ENCODE data around the gene MYH9.

DNA sequence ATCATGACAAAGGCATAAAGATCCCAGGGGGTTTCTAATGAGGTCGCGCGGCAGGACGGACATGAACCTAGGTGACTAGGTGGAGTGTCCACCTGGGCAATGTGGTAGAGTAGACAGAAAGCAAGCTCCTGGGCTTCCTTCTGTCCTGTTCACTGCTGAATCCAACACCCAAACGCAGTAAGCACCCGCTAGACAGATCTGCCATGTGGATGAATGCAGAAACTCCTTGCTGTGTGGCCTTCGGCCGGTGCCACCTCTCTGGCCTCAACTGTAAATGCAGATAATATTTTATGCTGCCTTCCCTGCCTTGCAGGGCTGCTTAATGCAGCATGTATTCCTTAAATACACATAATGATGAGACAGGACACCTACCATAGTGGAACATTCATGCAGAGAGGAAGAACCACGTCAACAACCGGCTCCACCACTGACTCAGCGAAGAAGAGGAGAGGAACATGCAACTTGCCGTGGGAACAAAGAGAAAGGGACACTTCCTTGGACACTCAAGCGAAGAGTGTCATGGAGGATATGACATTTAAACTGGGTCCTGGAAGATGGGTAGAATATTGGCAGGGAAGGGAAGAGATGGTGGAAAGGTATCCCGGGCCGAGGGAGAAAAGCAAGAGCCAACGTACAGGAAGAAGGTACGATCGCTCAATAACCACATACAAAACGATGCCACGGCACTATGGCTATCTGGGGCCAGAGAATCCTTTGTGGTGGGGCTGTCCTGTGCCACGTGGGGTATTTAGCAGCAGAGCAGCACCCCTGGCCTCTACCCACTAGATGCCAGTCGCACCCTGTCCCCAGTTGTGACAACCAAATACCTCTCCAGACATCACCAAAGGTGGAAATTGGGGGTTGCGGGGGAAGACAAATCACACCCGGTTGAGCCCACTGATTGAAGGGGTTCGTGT is 30.8 kb downstream of the MYH9 start:
- TF ChIP-seq, protein P1, sequence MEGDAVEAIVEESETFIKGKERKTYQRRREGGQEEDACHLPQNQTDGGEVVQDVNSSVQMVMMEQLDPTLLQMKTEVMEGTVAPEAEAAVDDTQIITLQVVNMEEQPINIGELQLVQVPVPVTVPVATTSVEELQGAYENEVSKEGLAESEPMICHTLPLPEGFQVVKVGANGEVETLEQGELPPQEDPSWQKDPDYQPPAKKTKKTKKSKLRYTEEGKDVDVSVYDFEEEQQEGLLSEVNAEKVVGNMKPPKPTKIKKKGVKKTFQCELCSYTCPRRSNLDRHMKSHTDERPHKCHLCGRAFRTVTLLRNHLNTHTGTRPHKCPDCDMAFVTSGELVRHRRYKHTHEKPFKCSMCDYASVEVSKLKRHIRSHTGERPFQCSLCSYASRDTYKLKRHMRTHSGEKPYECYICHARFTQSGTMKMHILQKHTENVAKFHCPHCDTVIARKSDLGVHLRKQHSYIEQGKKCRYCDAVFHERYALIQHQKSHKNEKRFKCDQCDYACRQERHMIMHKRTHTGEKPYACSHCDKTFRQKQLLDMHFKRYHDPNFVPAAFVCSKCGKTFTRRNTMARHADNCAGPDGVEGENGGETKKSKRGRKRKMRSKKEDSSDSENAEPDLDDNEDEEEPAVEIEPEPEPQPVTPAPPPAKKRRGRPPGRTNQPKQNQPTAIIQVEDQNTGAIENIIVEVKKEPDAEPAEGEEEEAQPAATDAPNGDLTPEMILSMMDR (IDR thresholded peaks at IDR 0.05; ENCODE audit: low read length): no peak
- no peak for TF ChIP-seq EZH2 (IDR thresholded peaks at IDR 0.05; ENCODE audit: borderline replicate concordance, low read length)

Measured in OCI-LY1 (cell line).